PC-3 (cell line): ENCODE data around the gene DYNLT2B. TPM values are rescaled to one million over a fixed set of nuclear protein-coding genes. Genes with fewer than 3 reads are reported as not detected.

Source experiments
- ATAC-seq: fragments of 200-7000 bp; cut with Tn5 transposase; 2 replicates; pipeline ENCODE4 v1.9.1; 2020; ENCODE audit warnings: mild to moderate bottlenecking, moderate library complexity
- BruUV-seq: library from RNA; stranded (reverse); fragments of 400-500 nt; replicated peaks from 2 replicates; lab custom pipeline; 2021; lab: Mats Ljungman, UMichigan
- CTCF ChIA-PET: fragments of 300-600 bp; sonication (Branson Sonifier 250); formaldehyde crosslinking; loops from one replicate; lab custom pipeline; 2022; ENCODE audit warnings: antibody characterized with exemption; lab: Charles Lee
- POLR2A ChIA-PET: fragments of 300-600 bp; sonication (Branson Sonifier 250); formaldehyde crosslinking; loops from one replicate; lab custom pipeline; 2022; ENCODE audit warnings: antibody characterized with exemption; ENCODE audit not compliant: unreplicated experiment; lab: Charles Lee
- DNase-seq: peaks from one replicate; pipeline ENCODE4 v3.0.0-alpha.2; 2015
- H2AFZ ChIP-seq: fragments of 300-600 bp; sonication (generic); 2 replicates; pipeline ENCODE4 v1.6.0; 2016; ENCODE audit warnings: antibody characterized with exemption, low read length
- H3F3A ChIP-seq: fragments of 300-600 bp; sonication (generic); one replicate; pipeline ENCODE4 v1.6.0; 2017; ENCODE audit warnings: antibody characterized with exemption, low read length, control low read depth, mild to moderate bottlenecking; ENCODE audit not compliant: unreplicated experiment
- H3K27ac ChIP-seq: fragments of 300-600 bp; sonication (generic); 2 replicates; pipeline ENCODE4 v1.5.1; 2016; ENCODE audit warnings: mild to moderate bottlenecking, low read length
- H3K27me3 ChIP-seq: fragments of 300-600 bp; sonication (generic); 2 replicates; pipeline ENCODE4 v1.6.1; 2016; ENCODE audit warnings: low read length, mixed read lengths
- H3K36me3 ChIP-seq: fragments of 300-600 bp; sonication (generic); 2 replicates; pipeline ENCODE4 v1.6.1; 2016; ENCODE audit warnings: low read depth, mixed run types, low read length, mixed read lengths
- H3K4me1 ChIP-seq: fragments of 300-600 bp; sonication (generic); 2 replicates; pipeline ENCODE4 v1.5.1; 2016; ENCODE audit warnings: low read length; ENCODE audit not compliant: insufficient read depth
- H3K4me2 ChIP-seq: fragments of 300-600 bp; sonication (generic); 2 replicates; pipeline ENCODE4 v1.6.0; 2016; ENCODE audit warnings: low read length
- H3K4me3 ChIP-seq: fragments of 300-600 bp; sonication (generic); 2 replicates; pipeline ENCODE4 v1.5.1; 2016; ENCODE audit warnings: mild to moderate bottlenecking, low read length, mixed read lengths
- H3K79me2 ChIP-seq: fragments of 300-600 bp; sonication (generic); 2 replicates; pipeline ENCODE4 v1.6.1; 2017; ENCODE audit warnings: low read length, mixed read lengths
- H3K9ac ChIP-seq: fragments of 300-600 bp; sonication (generic); 2 replicates; pipeline ENCODE4 v1.6.0; 2016; ENCODE audit warnings: mild to moderate bottlenecking, low read length
- H3K9me2 ChIP-seq: fragments of 300-600 bp; sonication (generic); replicated peaks from 2 replicates; pipeline ENCODE4 v1.6.1; 2016; ENCODE audit warnings: mixed run types, low read length, mixed read lengths
- H3K9me3 ChIP-seq: fragments of 300-600 bp; sonication (generic); 2 replicates; pipeline ENCODE4 v1.6.1; 2016; ENCODE audit warnings: low read length, mixed read lengths
- H4K20me1 ChIP-seq: fragments of 300-600 bp; sonication (generic); 2 replicates; pipeline ENCODE4 v1.6.1; 2016; ENCODE audit warnings: low read length, mixed read lengths
- CTCF ChIP-seq: fragments of 300-600 bp; sonication (generic); conservative IDR thresholded peaks from 2 replicates; pipeline ENCODE4 v1.5.1; 2017; ENCODE audit warnings: antibody characterized with exemption, low read depth, mild to moderate bottlenecking, low read length
- EZH2 ChIP-seq: fragments of 300-600 bp; sonication (generic); IDR thresholded peaks from one replicate; pipeline ENCODE4 v1.6.1; 2017; ENCODE audit warnings: antibody characterized with exemption, mild to moderate bottlenecking, low read length; ENCODE audit not compliant: unreplicated experiment
- EZH2phosphoT487 ChIP-seq: fragments of 300-600 bp; sonication (generic); IDR thresholded peaks from 2 replicates; pipeline ENCODE4 v1.6.1; 2018; ENCODE audit warnings: mild to moderate bottlenecking, antibody characterized with exemption, low read length, borderline replicate concordance
- intact Hi-C: fragments of 100-400 bp; cut with micrococcal nuclease; formaldehyde crosslinking; loops from 2 replicates; pipeline ENCODE4 v1.9.0; 2023
- total RNA-seq: library from RNA; depleted of rRNA; stranded (reverse); fragments of >200 nt; gene quantifications from 2 replicates; pipeline ENCODE4 v1.2.3, GENCODE V29; 2014

The DYNLT2B gene
- total RNA-seq, 1 experiment from 2014 or later: 19.8 TPM

GRCh38 chr3:196298521-196298920, 19.5 kb downstream of the DYNLT2B start:
- POLR2A ChIA-PET: no interaction called here
- BruUV-seq: no TSS peak
- no peaks in the 10 kb centered on the region for H3F3A ChIP-seq
- H2AFZ ChIP-seq: no peak overlapping the region
- TF ChIP-seq EZH2 (no peak), CTCF (no peak), EZH2phosphoT487 (no peak)
- no peaks in the 10 kb centered on the region for H3K9me2 ChIP-seq
- no peaks in the 10 kb centered on the region for H4K20me1 ChIP-seq
- H3K4me2 ChIP-seq: no peak overlapping the region
- CTCF ChIA-PET: no interaction called here
- H3K79me2 ChIP-seq: no peaks in the 10 kb centered on the region
- ATAC-seq (no peak), DNase-seq (no peak)
- H3K4me1 ChIP-seq: no peaks in the 10 kb centered on the region
- H3K36me3 ChIP-seq: no peaks in the 10 kb centered on the region
- no peak overlapping the region for H3K4me3 ChIP-seq
- H3K27ac ChIP-seq: no peak overlapping the region
- H3K9me3 ChIP-seq: no peaks in the 10 kb centered on the region
- intact Hi-C loops: no loop called here
- no peaks in the 10 kb centered on the region for H3K27me3 ChIP-seq
- no peak overlapping the region for H3K9ac ChIP-seq

- Histone ChIP-seq H3K9me2 (no peaks in the 10 kb centered on the region), H3K27me3 (no peaks in the 10 kb centered on the region), H3K9ac (no peak overlapping the region), H3K36me3 (no peaks in the 10 kb centered on the region), H3K4me3 (no peak overlapping the region), H3F3A (no peaks in the 10 kb centered on the region), H2AFZ (no peak overlapping the region), H3K9me3 (no peaks in the 10 kb centered on the region), H3K4me1 (no peaks in the 10 kb centered on the region), H3K4me2 (no peak overlapping the region), H3K27ac (no peak overlapping the region), H3K79me2 (peaks cover 10% of the 10 kb centered on the region), H4K20me1 (no peaks in the 10 kb centered on the region)
- ChIA-PET CTCF (no interaction called here), POLR2A (no interaction called here)
- TF ChIP-seq EZH2 (no peak), CTCF (0 out of 2 replicates have a peak, but pooled peaks have one; percentile 18)
- no TSS peak for BruUV-seq
- ATAC-seq (no peak), DNase-seq (no peak)
- intact Hi-C loops: no loop called here
These were observed 25.6 kb downstream of the DYNLT2B start for GRCh38 chr3:196292286-196292923.

GRCh38 chr3:196288141-196288460, 29.9 kb downstream of the DYNLT2B start:
- H2AFZ ChIP-seq: peak overlapping the region; percentile 75
- H3K4me3 ChIP-seq: peak overlapping the region; percentile 90
- peak overlapping the region; percentile 85 for H3K4me2 ChIP-seq
- H3K9me2 ChIP-seq: no peaks in the 10 kb centered on the region
- H3K9me3 ChIP-seq: no peaks in the 10 kb centered on the region
- DNase-seq: no peak
- TF ChIP-seq EZH2phosphoT487 (no peak), CTCF (no peak), EZH2 (no peak)
- peaks cover 53% of the 10 kb centered on the region for H3K79me2 ChIP-seq
- ChIA-PET CTCF (interaction anchor here (0.6 kb wide), 1 partner anchor 85 kb away, joined by 3 read pairs; no protein-coding TSS in a partner anchor), POLR2A (no interaction called here)
- ATAC-seq: peak; percentile 7
- H3K9ac ChIP-seq: peak overlapping the region; percentile 98
- BruUV-seq: no TSS peak
- peak overlapping the region; percentile 87 for H3K27ac ChIP-seq
- H3K4me1 ChIP-seq: peaks cover 19% of the 10 kb centered on the region
- H4K20me1 ChIP-seq: peaks cover 9% of the 10 kb centered on the region; the same call in 1 of the 2 replicates
- no peaks in the 10 kb centered on the region for H3K27me3 ChIP-seq
- no peaks in the 10 kb centered on the region for H3K36me3 ChIP-seq
- intact Hi-C loops: no loop called here
- H3F3A ChIP-seq: no peaks in the 10 kb centered on the region
